ENCODE results near the gene PNMA8A. TPM values are rescaled to one million over a fixed set of nuclear protein-coding genes. Genes with fewer than 3 reads are reported as not detected.

Gene PNMA8A
- polyA plus RNA-seq, 1 of the 3 experiments (the other 2 are of a cell fraction): 10.2 TPM

DNA sequence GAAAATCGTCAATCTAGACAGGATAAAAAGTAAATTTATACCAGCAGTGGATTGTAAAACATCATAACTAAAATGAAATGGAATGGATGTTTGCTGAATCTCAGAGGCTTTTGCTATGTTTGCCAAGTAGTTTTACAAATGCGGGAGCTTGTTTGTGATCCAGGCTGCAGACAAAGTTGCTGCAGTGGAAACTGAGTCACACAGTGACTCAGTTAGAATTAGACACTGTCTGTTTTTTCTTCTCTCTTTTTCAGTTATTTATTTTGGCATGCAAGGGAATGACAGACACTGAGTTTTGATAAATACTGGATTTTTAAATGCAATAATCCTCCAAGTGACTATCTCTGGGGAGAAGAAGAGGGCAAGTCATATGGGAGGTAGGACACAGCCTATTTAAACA, 4.6 kb upstream of the PNMA8A start:
- CTCF ChIA-PET: interaction anchor here (0.9 to 24.7 kb wide), 4 partner anchors 13 to 196 kb away, joined by 3 to 463 read pairs (median 6); no protein-coding TSS in a partner anchor

DNA sequence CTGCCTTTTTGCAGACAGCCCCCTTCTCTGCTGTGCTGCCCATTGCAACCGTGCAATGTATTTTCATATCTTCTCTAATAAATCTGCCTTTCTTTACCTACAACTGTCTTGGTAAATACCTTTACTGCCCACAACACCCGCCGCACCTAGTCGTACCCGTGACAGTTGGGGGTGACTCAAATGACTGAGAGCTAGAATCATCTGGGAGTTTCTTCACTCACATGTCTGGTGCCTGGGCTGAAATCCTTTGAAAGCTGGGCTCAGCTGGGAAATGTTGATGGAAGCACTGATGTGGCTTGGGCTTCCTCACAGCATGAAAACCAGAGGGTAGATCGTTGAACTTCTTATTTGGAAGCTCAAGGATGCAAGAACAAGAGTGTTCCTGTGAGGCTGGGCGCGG, 2.8 kb upstream of the PNMA8A start:
- ChIA-PET CTCF (interaction anchor here (0.5 to 24.7 kb wide), 6 partner anchors 10 to 178 kb away, joined by 3 to 463 read pairs (median 5); partner anchors contain the start of gene HIF3A), POLR2A (no interaction called here)

More for the DNA sequence above, 4.6 kb upstream of the PNMA8A start:
- Histone ChIP-seq H2AFZ (ENCODE audit: low read depth) (no peak overlapping the region; the same call in 1 of the 2 replicates), H3F3A (replicated peaks; ENCODE audit: insufficient read depth) (peaks cover 25% of the 10 kb centered on the region), H4K20me1 (ENCODE audit: insufficient read depth) (no peaks in the 10 kb centered on the region), H3K36me3 (replicated peaks in 1 of 2; ENCODE audit: control insufficient read depth in 1 of 2, insufficient read depth in 2 of 2, low read length in 1 of 2) (no peaks in the 10 kb centered on the region), H3K27ac (ENCODE audit: low read depth in 2 of 2, low read length in 1 of 2) (peak overlapping the region in 1 of 2 experiments; percentile 44; a peak in 2 of 4 replicates), H3K9me2 (no peaks in the 10 kb centered on the region), H3K79me2 (ENCODE audit: insufficient read depth) (no peaks in the 10 kb centered on the region), H3K4me2 (0 out of 2 replicates have a peak overlapping the region, but pooled peaks have one; percentile 28), H3K4me1 (ENCODE audit: control insufficient read depth in 1 of 2, insufficient read depth in 2 of 2, low read depth in 1 of 2, low read length in 1 of 2) (peaks cover 8 to 14% of the 10 kb centered on the region in 2 experiments; a peak in 2 of 4 replicates), H3K9ac (no peak overlapping the region), H3K4me3 (ENCODE audit: low read depth in 2 of 2, low read length in 1 of 2) (no peak overlapping the region), H3K9me3 (no peaks in the 10 kb centered on the region), H3K27me3 (ENCODE audit: insufficient read depth) (no peaks in the 10 kb centered on the region)
- 39% methylated on average over 2 of the region's 2 CpGs for WGBS (ENCODE audit: low lambda C conversion rate)
- DNase-seq: no peak
- POLR2A ChIA-PET: no interaction called here
- TF ChIP-seq TCF12 (IDR thresholded peaks at IDR 0.05) (peak; percentile 24; the same call in 1 of the 2 replicates), SMC3 (IDR thresholded peaks at IDR 0.05; ENCODE audit: low read depth, low read length) (no peak), TEAD4 (IDR thresholded peaks at IDR 0.05; ENCODE audit: borderline replicate concordance, insufficient read depth) (no peak), TAF1 (IDR thresholded peaks at IDR 0.05; ENCODE audit: borderline replicate concordance, low read depth, low read length) (no peak), FOXM1 (IDR thresholded peaks at IDR 0.05; ENCODE audit: low read depth) (no peak), NFIC (IDR thresholded peaks at IDR 0.05; ENCODE audit: borderline replicate concordance) (0 out of 2 replicates have a peak, but pooled peaks have one; percentile 10), NRF1 (IDR thresholded peaks at IDR 0.05; ENCODE audit: low read depth, low read length) (no peak)
- TF ChIP-seq, protein P1, sequence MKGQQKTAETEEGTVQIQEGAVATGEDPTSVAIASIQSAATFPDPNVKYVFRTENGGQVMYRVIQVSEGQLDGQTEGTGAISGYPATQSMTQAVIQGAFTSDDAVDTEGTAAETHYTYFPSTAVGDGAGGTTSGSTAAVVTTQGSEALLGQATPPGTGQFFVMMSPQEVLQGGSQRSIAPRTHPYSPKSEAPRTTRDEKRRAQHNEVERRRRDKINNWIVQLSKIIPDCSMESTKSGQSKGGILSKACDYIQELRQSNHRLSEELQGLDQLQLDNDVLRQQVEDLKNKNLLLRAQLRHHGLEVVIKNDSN (IDR thresholded peaks at IDR 0.05; ENCODE audit: borderline replicate concordance, low read depth): no peak
- TF ChIP-seq, protein P2, sequence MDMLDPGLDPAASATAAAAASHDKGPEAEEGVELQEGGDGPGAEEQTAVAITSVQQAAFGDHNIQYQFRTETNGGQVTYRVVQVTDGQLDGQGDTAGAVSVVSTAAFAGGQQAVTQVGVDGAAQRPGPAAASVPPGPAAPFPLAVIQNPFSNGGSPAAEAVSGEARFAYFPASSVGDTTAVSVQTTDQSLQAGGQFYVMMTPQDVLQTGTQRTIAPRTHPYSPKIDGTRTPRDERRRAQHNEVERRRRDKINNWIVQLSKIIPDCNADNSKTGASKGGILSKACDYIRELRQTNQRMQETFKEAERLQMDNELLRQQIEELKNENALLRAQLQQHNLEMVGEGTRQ (IDR thresholded peaks at IDR 0.05; ENCODE audit: borderline replicate concordance, low read depth, low read length): no peak
- TF ChIP-seq, protein P3, sequence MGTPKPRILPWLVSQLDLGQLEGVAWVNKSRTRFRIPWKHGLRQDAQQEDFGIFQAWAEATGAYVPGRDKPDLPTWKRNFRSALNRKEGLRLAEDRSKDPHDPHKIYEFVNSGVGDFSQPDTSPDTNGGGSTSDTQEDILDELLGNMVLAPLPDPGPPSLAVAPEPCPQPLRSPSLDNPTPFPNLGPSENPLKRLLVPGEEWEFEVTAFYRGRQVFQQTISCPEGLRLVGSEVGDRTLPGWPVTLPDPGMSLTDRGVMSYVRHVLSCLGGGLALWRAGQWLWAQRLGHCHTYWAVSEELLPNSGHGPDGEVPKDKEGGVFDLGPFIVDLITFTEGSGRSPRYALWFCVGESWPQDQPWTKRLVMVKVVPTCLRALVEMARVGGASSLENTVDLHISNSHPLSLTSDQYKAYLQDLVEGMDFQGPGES (IDR thresholded peaks at IDR 0.05; ENCODE audit: low read depth, low read length): no peak

More for the DNA sequence above, 2.8 kb upstream of the PNMA8A start:
- no peaks in the 10 kb centered on the region for H4K20me1 ChIP-seq (ENCODE audit: insufficient read depth)
- no peaks in the 10 kb centered on the region for H3K36me3 ChIP-seq (replicated peaks in 1 of 2; ENCODE audit: control insufficient read depth in 1 of 2, insufficient read depth in 2 of 2, low read length in 1 of 2)
- TF ChIP-seq GABPA (IDR thresholded peaks at IDR 0.05; ENCODE audit: low read depth) (no peak), CHD2 (IDR thresholded peaks at IDR 0.05; ENCODE audit: low read length, partially characterized antibody) (no peak), TAF1 (IDR thresholded peaks at IDR 0.05; ENCODE audit: borderline replicate concordance, low read depth, low read length) (no peak), TCF12 (IDR thresholded peaks at IDR 0.05) (no peak), ELF1 (IDR thresholded peaks at IDR 0.05) (no peak), NFIC (IDR thresholded peaks at IDR 0.05; ENCODE audit: borderline replicate concordance) (no peak), TEAD4 (IDR thresholded peaks at IDR 0.05; ENCODE audit: borderline replicate concordance, insufficient read depth) (no peak)
- TF ChIP-seq, protein P4, sequence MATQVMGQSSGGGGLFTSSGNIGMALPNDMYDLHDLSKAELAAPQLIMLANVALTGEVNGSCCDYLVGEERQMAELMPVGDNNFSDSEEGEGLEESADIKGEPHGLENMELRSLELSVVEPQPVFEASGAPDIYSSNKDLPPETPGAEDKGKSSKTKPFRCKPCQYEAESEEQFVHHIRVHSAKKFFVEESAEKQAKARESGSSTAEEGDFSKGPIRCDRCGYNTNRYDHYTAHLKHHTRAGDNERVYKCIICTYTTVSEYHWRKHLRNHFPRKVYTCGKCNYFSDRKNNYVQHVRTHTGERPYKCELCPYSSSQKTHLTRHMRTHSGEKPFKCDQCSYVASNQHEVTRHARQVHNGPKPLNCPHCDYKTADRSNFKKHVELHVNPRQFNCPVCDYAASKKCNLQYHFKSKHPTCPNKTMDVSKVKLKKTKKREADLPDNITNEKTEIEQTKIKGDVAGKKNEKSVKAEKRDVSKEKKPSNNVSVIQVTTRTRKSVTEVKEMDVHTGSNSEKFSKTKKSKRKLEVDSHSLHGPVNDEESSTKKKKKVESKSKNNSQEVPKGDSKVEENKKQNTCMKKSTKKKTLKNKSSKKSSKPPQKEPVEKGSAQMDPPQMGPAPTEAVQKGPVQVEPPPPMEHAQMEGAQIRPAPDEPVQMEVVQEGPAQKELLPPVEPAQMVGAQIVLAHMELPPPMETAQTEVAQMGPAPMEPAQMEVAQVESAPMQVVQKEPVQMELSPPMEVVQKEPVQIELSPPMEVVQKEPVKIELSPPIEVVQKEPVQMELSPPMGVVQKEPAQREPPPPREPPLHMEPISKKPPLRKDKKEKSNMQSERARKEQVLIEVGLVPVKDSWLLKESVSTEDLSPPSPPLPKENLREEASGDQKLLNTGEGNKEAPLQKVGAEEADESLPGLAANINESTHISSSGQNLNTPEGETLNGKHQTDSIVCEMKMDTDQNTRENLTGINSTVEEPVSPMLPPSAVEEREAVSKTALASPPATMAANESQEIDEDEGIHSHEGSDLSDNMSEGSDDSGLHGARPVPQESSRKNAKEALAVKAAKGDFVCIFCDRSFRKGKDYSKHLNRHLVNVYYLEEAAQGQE (IDR thresholded peaks at IDR 0.05; ENCODE audit: low read depth, low read length): no peak
- H3K9me3 ChIP-seq: no peaks in the 10 kb centered on the region
- no peak overlapping the region for H3K27ac ChIP-seq (ENCODE audit: low read depth in 2 of 2, low read length in 1 of 2)
- H3K79me2 ChIP-seq (ENCODE audit: insufficient read depth): peaks cover 8% of the 10 kb centered on the region; the same call in 1 of the 2 replicates
- no peak overlapping the region for H3K4me2 ChIP-seq
- H3K9ac ChIP-seq: no peak overlapping the region
- peaks cover 25% of the 10 kb centered on the region for H3F3A ChIP-seq (replicated peaks; ENCODE audit: insufficient read depth)
- H3K4me3 ChIP-seq (ENCODE audit: low read depth in 2 of 2, low read length in 1 of 2): no peak overlapping the region
- peaks cover 14 to 15% of the 10 kb centered on the region in 2 experiments; a peak in 2 of 4 replicates for H3K4me1 ChIP-seq (ENCODE audit: control insufficient read depth in 1 of 2, insufficient read depth in 2 of 2, low read depth in 1 of 2, low read length in 1 of 2)
- no peak overlapping the region for H2AFZ ChIP-seq (ENCODE audit: low read depth)
- no peaks in the 10 kb centered on the region for H3K9me2 ChIP-seq
- no peaks in the 10 kb centered on the region for H3K27me3 ChIP-seq (ENCODE audit: insufficient read depth)
- whole genome bisulfite sequencing (ENCODE audit: low lambda C conversion rate): 86% methylated on average over 8 of the region's 8 CpGs
- DNase-seq: no peak
